ENCODE results near the gene IFNK.

Gene IFNK

GRCh38 chr9:27539479-27540441, 15.7 kb downstream of the IFNK start:
- no peak for DNase-seq (ENCODE audit: low read depth)

GRCh38 chr9:27540502-27540901, 16.4 kb downstream of the IFNK start:
- no peak for DNase-seq (ENCODE audit: low read depth)

- no peak for DNase-seq (ENCODE audit: low read depth)
These were observed 17.6 kb downstream of the IFNK start for GRCh38 chr9:27541740-27542139.

GRCh38 chr9:27542508-27542907, 18.4 kb downstream of the IFNK start:
- DNase-seq (ENCODE audit: low read depth) = no peak

GRCh38 chr9:27545471-27545870, 21.4 kb downstream of the IFNK start:
- no peak for DNase-seq (ENCODE audit: low read depth)

GRCh38 chr9:27548055-27548741, 24.1 kb downstream of the IFNK start:
- no peak for DNase-seq (ENCODE audit: low read depth)

GRCh38 chr9:27549196-27549755, 25.2 kb downstream of the IFNK start:
- no peak for DNase-seq (ENCODE audit: low read depth)

- DNase-seq (ENCODE audit: low read depth) = no peak
These were observed 30.6 kb downstream of the IFNK start for GRCh38 chr9:27554712-27555111.

- DNase-seq (ENCODE audit: low read depth) = no peak
These were observed 32.4 kb downstream of the IFNK start for GRCh38 chr9:27556470-27556869.

- DNase-seq (ENCODE audit: low read depth) = no peak
These were observed 34.2 kb downstream of the IFNK start for GRCh38 chr9:27558307-27558706.

- DNase-seq (ENCODE audit: low read depth) = no peak
These were observed 36.4 kb downstream of the IFNK start for GRCh38 chr9:27560457-27560856.

- no peak for DNase-seq (ENCODE audit: low read depth)
These were observed 37.6 kb downstream of the IFNK start for GRCh38 chr9:27561685-27562084.

- DNase-seq (ENCODE audit: low read depth) = no peak
These were observed 39.8 kb downstream of the IFNK start for GRCh38 chr9:27563738-27564430.

- DNase-seq (ENCODE audit: low read depth) = no peak
These were observed 40.6 kb downstream of the IFNK start for GRCh38 chr9:27564670-27565069.

GRCh38 chr9:27565696-27566095, 41.6 kb downstream of the IFNK start:
- no peak for DNase-seq (ENCODE audit: low read depth)

GRCh38 chr9:27566118-27566517, 42.0 kb downstream of the IFNK start:
- no peak for DNase-seq (ENCODE audit: low read depth)

- no peak for DNase-seq (ENCODE audit: low read depth)
These were observed 45.3 kb downstream of the IFNK start for GRCh38 chr9:27569406-27569805.

- DNase-seq (ENCODE audit: low read depth) = no peak
These were observed 46.9 kb downstream of the IFNK start for GRCh38 chr9:27571011-27571410.

- DNase-seq (ENCODE audit: low read depth) = no peak
These were observed 48.0 kb downstream of the IFNK start for GRCh38 chr9:27572061-27572460.

GRCh38 chr9:27572566-27572917, 48.5 kb downstream of the IFNK start:
- DNase-seq (ENCODE audit: low read depth) = peak; percentile 39

- peak; percentile 82 for DNase-seq (ENCODE audit: low read depth)
These were observed 49.0 kb downstream of the IFNK start, which contains the start of gene C9orf72 for GRCh38 chr9:27572918-27573633. TSS of gene C9orf72 (minus strand) at chr9:27573481. CDS start at chr9:27567120, 6,361 bp downstream.

Measured in activated T-cell treated with anti-CD3 and anti-CD28 coated beads for 24 hours (primary cell).